Endothelial cell of umbilical vein (primary cell): ENCODE data around the gene PRF1.

Experiments
- POLR2A ChIP-seq: IDR thresholded peaks from 2 replicates; pipeline ENCODE4 v1.6.1; 2012; ENCODE audit warnings: low read depth, mild to moderate bottlenecking, control low read depth, low read length
- POLR2AphosphoS5 ChIP-seq: IDR thresholded peaks from 2 replicates; pipeline ENCODE4 v1.6.1; 2012; ENCODE audit warnings: low read depth, mild to moderate bottlenecking, control low read depth, low read length, moderate library complexity; ENCODE audit not compliant: insufficient read depth
- TF ChIP-seq, protein P1 (sequence below), 2 donors: IDR thresholded peaks; 1 replicate in 1 of 2; 2 replicates in 1 of 2; pipeline ENCODE4 v1.5.1; 2011; ENCODE audit warnings: low read length in 2 of 2, mild to moderate bottlenecking in 2 of 2, moderate library complexity in 2 of 2, control low read depth in 1 of 2, inconsistent platforms in 1 of 2, low read depth in 1 of 2; ENCODE audit not compliant: insufficient read depth in 1 of 2; ENCODE audit errors: extremely low read depth in 1 of 2

DNA sequence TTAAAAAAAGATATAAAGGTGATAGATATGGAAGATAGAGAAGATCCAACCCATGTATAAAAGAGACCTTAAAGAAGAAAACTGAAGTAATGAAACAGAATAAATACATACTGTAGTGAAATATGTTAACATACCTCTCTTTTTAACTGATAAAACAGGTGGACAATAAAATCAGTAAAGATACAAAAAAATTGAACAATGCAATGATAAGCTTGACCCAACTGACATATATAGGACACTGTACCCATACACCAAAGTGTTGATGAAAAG, 17.4 kb upstream of the PRF1 start:
- TF ChIP-seq, protein P1, sequence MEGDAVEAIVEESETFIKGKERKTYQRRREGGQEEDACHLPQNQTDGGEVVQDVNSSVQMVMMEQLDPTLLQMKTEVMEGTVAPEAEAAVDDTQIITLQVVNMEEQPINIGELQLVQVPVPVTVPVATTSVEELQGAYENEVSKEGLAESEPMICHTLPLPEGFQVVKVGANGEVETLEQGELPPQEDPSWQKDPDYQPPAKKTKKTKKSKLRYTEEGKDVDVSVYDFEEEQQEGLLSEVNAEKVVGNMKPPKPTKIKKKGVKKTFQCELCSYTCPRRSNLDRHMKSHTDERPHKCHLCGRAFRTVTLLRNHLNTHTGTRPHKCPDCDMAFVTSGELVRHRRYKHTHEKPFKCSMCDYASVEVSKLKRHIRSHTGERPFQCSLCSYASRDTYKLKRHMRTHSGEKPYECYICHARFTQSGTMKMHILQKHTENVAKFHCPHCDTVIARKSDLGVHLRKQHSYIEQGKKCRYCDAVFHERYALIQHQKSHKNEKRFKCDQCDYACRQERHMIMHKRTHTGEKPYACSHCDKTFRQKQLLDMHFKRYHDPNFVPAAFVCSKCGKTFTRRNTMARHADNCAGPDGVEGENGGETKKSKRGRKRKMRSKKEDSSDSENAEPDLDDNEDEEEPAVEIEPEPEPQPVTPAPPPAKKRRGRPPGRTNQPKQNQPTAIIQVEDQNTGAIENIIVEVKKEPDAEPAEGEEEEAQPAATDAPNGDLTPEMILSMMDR (IDR thresholded peaks at IDR 0.05; ENCODE audit: extremely low read depth in 1 of 2, insufficient read depth in 1 of 2, low read depth in 1 of 2, low read length in 2 of 2): no peak
- no peak for TF ChIP-seq POLR2AphosphoS5
- TF ChIP-seq POLR2A: no peak
